Nephron progenitor cell (in vitro differentiated cells): ENCODE results near the gene CD177.
"Not testable (repeated sequence)": the region's sequence is repeated elsewhere in the genome, so short reads cannot be mapped to it uniquely, and the experiment has no call there.

Experiments
- DNase-seq: peaks from one replicate; pipeline ENCODE4 v3.0.0; 2021
- H3K27ac Mint-ChIP-seq: 2 replicates; pipeline ENCODE4 v1.8.0; 2021; ENCODE audit warnings: mild to moderate bottlenecking, moderate library complexity, mixed read lengths
- H3K27me3 Mint-ChIP-seq: 2 replicates; pipeline ENCODE4 v1.8.0; 2021; ENCODE audit warnings: mild to moderate bottlenecking, low read depth, mixed read lengths; ENCODE audit not compliant: poor library complexity
- H3K36me3 Mint-ChIP-seq: 2 replicates; pipeline ENCODE4 v1.8.0; 2021; ENCODE audit warnings: low read depth, mixed read lengths
- H3K4me1 Mint-ChIP-seq: 2 replicates; pipeline ENCODE4 v1.8.0; 2021; ENCODE audit warnings: mixed read lengths
- H3K4me3 Mint-ChIP-seq: 2 replicates; pipeline ENCODE4 v1.8.0; 2021; ENCODE audit warnings: mild to moderate bottlenecking, moderate library complexity, mixed read lengths
- H3K9me3 Mint-ChIP-seq: 2 replicates; pipeline ENCODE4 v1.8.0; 2021; ENCODE audit warnings: mild to moderate bottlenecking, moderate library complexity, mixed read lengths
- CTCF ChIP-seq: fragments of 200-600 bp; sonication (generic); IDR thresholded peaks from 2 replicates; pipeline ENCODE4 v1.5.0; 2021; ENCODE audit warnings: antibody characterized with exemption

Gene CD177

GRCh38 chr19:43329989-43330388 is 23.5 kb upstream of the CD177 start:
- H3K27ac Mint-ChIP-seq: no peak overlapping the region
- no peak overlapping the region for H3K4me3 Mint-ChIP-seq
- peaks cover 26% of the 10 kb centered on the region for H3K9me3 Mint-ChIP-seq
- no peaks in the 10 kb centered on the region for H3K4me1 Mint-ChIP-seq
- H3K36me3 Mint-ChIP-seq: no peaks in the 10 kb centered on the region
- no peaks in the 10 kb centered on the region for H3K27me3 Mint-ChIP-seq
- DNase-seq: no peak
- TF ChIP-seq CTCF: no peak

DNA sequence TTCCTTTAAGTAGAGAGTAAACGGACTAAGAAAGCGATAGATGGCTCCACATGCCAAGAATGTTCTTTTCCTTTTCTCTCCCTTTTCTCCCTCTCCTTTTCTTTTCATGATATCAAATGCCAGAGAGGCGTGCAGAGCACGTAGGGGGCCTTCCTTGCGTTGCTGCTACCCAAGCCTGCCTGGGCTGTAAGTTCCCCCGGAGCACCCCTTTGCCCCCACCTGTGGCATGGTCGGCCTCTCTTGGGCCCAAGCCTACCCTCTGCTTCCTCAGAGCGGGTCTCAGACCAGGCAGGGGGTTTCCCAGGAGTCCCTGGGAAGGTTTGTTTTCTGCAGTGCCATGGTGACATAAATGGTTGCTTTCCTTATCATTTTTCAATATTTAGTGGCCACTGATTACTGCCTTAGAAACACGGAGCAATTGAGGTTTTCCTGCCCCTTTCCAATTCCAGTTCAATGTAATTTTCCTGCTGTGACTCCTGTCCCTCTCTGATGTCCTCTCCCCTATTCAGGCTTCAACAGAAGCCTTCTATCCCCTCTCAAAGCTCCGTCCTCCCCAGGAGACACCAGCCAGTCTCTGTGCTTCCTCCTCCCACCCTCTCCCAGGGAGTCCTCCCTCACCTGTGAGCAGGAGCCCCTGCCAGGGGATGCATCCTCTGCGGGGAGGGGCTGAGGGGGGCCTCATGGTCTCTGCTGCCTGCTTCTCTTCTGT is 22.6 kb upstream of the CD177 start:
- Mint-ChIP-seq H3K27me3 (no peaks in the 10 kb centered on the region), H3K4me1 (no peaks in the 10 kb centered on the region), H3K27ac (no peak overlapping the region), H3K4me3 (no peak overlapping the region), H3K36me3 (no peaks in the 10 kb centered on the region), H3K9me3 (peaks cover 29% of the 10 kb centered on the region)
- no peak for DNase-seq
- TF ChIP-seq CTCF: no peak

GRCh38 chr19:43331435-43332010 is 22.0 kb upstream of the CD177 start:
- Mint-ChIP-seq H3K9me3 (peaks cover 35% of the 10 kb centered on the region), H3K27ac (no peak overlapping the region), H3K4me1 (no peaks in the 10 kb centered on the region), H3K27me3 (no peaks in the 10 kb centered on the region), H3K36me3 (no peaks in the 10 kb centered on the region), H3K4me3 (no peak overlapping the region)
- no peak for DNase-seq
- no peak for TF ChIP-seq CTCF

DNA sequence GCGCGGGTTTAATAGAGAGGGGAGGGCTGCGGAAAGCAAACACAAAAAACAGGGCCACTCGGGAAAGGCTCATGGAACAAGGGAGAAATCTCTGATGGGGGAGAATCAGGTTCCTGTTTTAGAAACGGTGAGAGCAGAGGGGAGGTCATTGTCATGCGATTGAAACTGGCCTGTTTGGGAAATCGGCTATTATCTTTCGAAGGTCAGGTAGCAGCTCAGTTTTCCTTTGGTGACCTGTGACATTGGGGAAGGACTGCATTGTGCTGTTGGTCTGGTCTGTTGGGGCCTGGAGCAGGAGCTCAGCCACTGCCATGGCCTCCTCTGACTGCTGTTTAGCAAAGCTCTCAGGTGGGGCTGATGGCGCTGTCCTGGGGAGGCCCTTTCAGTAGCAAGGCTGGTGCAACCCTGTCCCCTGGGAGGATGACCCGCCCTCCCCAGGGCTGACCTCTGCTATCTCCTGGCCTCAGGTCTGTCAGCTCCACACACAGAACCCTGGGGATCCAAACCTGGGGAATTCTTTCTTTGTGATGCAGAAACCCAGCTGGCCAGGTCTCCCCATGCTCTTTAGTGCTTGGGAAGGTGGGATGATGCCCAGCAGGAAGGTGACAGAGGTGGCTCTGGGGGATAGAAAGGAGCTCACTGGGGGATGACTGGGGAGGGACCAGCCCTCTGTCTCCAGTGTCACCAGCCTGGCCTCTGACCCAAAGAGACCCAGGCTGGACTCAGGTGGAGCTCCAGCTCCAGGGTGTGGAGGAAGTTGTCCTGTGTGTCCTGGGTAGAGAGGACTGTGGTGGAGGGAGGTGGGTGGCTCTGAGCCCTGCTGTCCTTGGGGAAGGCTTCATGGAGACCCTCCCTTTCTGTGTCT is 21.2 kb upstream of the CD177 start:
- H3K9me3 Mint-ChIP-seq: peaks cover 40% of the 10 kb centered on the region
- TF ChIP-seq CTCF: no peak
- no peak for DNase-seq

GRCh38 chr19:43336508-43336907 is 17.0 kb upstream of the CD177 start:
- H3K27ac Mint-ChIP-seq, H3K4me1 Mint-ChIP-seq, H3K4me3 Mint-ChIP-seq, DNase-seq, H3K36me3 Mint-ChIP-seq: not testable (repeated sequence)
- H3K9me3 Mint-ChIP-seq: peaks cover 48% of the 10 kb centered on the region
- H3K27me3 Mint-ChIP-seq: peaks cover 12% of the 10 kb centered on the region

More for the DNA sequence above, 21.2 kb upstream of the CD177 start:
- Mint-ChIP-seq H3K36me3 (no peaks in the 10 kb centered on the region), H3K4me1 (no peaks in the 10 kb centered on the region), H3K4me3 (no peak overlapping the region), H3K27me3 (no peaks in the 10 kb centered on the region), H3K27ac (no peak overlapping the region)

GRCh38 chr19:43337737-43338136 is 15.7 kb upstream of the CD177 start:
- no peak overlapping the region for H3K4me3 Mint-ChIP-seq
- TF ChIP-seq CTCF: no peak
- H3K4me1 Mint-ChIP-seq: no peaks in the 10 kb centered on the region
- no peak for DNase-seq
- H3K9me3 Mint-ChIP-seq: peaks cover 51% of the 10 kb centered on the region
- no peak overlapping the region for H3K27ac Mint-ChIP-seq
- H3K27me3 Mint-ChIP-seq: peaks cover 12% of the 10 kb centered on the region
- H3K36me3 Mint-ChIP-seq: no peaks in the 10 kb centered on the region
